Activated CD8-positive, alpha-beta T cell treated with anti-CD3 and anti-CD28 coated beads for 36 hours (primary cell): ENCODE results near the gene BRPF1. TPM values are rescaled to one million over a fixed set of nuclear protein-coding genes. Genes with fewer than 3 reads are reported as not detected.

ENCODE experiments used
- ATAC-seq: fragments of 200-7000 bp; cut with Tn5 transposase; one replicate; pipeline ENCODE4 v1.10.0; 2021; ENCODE audit warnings: mild to moderate bottlenecking, moderate library complexity
- CTCF ChIA-PET: fragments of 350-600 bp; sonication (Branson Sonifier 250); formaldehyde crosslinking; loops from one replicate; lab custom pipeline; 2021; ENCODE audit warnings: antibody characterized with exemption; lab: Charles Lee
- POLR2A ChIA-PET: fragments of 350-600 bp; sonication (Branson Sonifier 250); formaldehyde crosslinking; loops from one replicate; lab custom pipeline; 2021; ENCODE audit warnings: antibody characterized with exemption; lab: Charles Lee
- DNase-seq: peaks from one replicate; pipeline ENCODE4 v3.0.0-alpha.2; 2020
- H3K27ac Mint-ChIP-seq: one replicate; pipeline ENCODE4 v1.8.0; 2021; ENCODE audit warnings: mild to moderate bottlenecking, mixed read lengths
- H3K27me3 Mint-ChIP-seq: one replicate; pipeline ENCODE4 v1.8.0; 2021; ENCODE audit warnings: mixed read lengths
- H3K36me3 Mint-ChIP-seq: one replicate; pipeline ENCODE4 v1.8.0; 2021; ENCODE audit warnings: low read depth, mixed read lengths
- H3K4me1 Mint-ChIP-seq: one replicate; pipeline ENCODE4 v1.8.0; 2021; ENCODE audit warnings: low read depth, mixed read lengths
- H3K4me3 Mint-ChIP-seq: one replicate; pipeline ENCODE4 v1.8.0; 2021; ENCODE audit warnings: mild to moderate bottlenecking, moderate library complexity, mixed read lengths
- H3K9me3 Mint-ChIP-seq: one replicate; pipeline ENCODE4 v1.8.0; 2021; ENCODE audit warnings: mixed read lengths
- intact Hi-C: fragments of 100-400 bp; cut with micrococcal nuclease; formaldehyde crosslinking; loops from one replicate; pipeline ENCODE4 v1.10.0; 2022
- total RNA-seq, 2 experiments: library from RNA; stranded (reverse); gene quantifications; one replicate each; pipeline ENCODE4 v1.2.3, GENCODE V29; 2021
- TF ChIP-seq, protein P1 (sequence below): fragments of 200-600 bp; IDR thresholded peaks from one replicate; pipeline ENCODE4 v1.8.0; 2022; ENCODE audit warnings: antibody characterized with exemption, mild to moderate bottlenecking

BRPF1 gene
- total RNA-seq, 2 experiments from 2014 or later = 28.2 to 32.3 TPM

GRCh38 chr3:9749296-9749644, 17.7 kb downstream of the BRPF1 start:
- no peaks in the 10 kb centered on the region for H3K27me3 Mint-ChIP-seq
- TF ChIP-seq, protein P1, sequence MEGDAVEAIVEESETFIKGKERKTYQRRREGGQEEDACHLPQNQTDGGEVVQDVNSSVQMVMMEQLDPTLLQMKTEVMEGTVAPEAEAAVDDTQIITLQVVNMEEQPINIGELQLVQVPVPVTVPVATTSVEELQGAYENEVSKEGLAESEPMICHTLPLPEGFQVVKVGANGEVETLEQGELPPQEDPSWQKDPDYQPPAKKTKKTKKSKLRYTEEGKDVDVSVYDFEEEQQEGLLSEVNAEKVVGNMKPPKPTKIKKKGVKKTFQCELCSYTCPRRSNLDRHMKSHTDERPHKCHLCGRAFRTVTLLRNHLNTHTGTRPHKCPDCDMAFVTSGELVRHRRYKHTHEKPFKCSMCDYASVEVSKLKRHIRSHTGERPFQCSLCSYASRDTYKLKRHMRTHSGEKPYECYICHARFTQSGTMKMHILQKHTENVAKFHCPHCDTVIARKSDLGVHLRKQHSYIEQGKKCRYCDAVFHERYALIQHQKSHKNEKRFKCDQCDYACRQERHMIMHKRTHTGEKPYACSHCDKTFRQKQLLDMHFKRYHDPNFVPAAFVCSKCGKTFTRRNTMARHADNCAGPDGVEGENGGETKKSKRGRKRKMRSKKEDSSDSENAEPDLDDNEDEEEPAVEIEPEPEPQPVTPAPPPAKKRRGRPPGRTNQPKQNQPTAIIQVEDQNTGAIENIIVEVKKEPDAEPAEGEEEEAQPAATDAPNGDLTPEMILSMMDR = no peak
- ATAC-seq (no peak), DNase-seq (no peak)
- peak overlapping the region; percentile 88 for H3K4me3 Mint-ChIP-seq
- CTCF ChIA-PET = interaction anchor here (0.8 to 3.2 kb wide), 7 partner anchors 10 to 58 kb away, joined by 3 to 15 read pairs (median 5); partner anchors contain the start of gene BRPF1
- intact Hi-C loops = no loop called here
- H3K36me3 Mint-ChIP-seq = peaks cover 68% of the 10 kb centered on the region
- peaks cover 40% of the 10 kb centered on the region for H3K4me1 Mint-ChIP-seq
- no peaks in the 10 kb centered on the region for H3K9me3 Mint-ChIP-seq
- H3K27ac Mint-ChIP-seq = peak overlapping the region; percentile 94
- POLR2A ChIA-PET = interaction anchor here (1.0 to 7.4 kb wide), 10 partner anchors 9 to 52 kb away, joined by 3 to 50 read pairs (median 7); partner anchors contain the start of genes ARPC4, BRPF1 and TADA3

- POLR2A ChIA-PET = interaction anchor here (0.8 to 7.4 kb wide), 13 partner anchors 10 to 55 kb away, joined by 3 to 50 read pairs (median 7); partner anchors contain the start of genes ARPC4, BRPF1, CAMK1 and TADA3
- Mint-ChIP-seq H3K27me3 (no peaks in the 10 kb centered on the region), H3K36me3 (peaks cover 67% of the 10 kb centered on the region), H3K27ac (peak within 1 kb of the TSS; percentile 94), H3K4me3 (peak within 1 kb of the TSS; percentile 88), H3K4me1 (peaks cover 45% of the 10 kb centered on the region), H3K9me3 (no peaks in the 10 kb centered on the region)
- DNase-seq (peak; percentile 100), ATAC-seq (peak; percentile 89)
- TF ChIP-seq, protein P1 = no peak
- intact Hi-C loops = loop anchor here (2.0 kb wide), 1 partner anchor 43 kb away; the partner anchor contains the start of genes ARPC4 and TADA3
- CTCF ChIA-PET = interaction anchor here (0.7 to 3.2 kb wide), 10 partner anchors 11 to 196 kb away, joined by 3 to 15 read pairs (median 4); partner anchors contain the start of gene BRPF1
Observed at GRCh38 chr3:9749645-9750555, 18.4 kb downstream of the BRPF1 start, which contains the start of gene OGG1. OGG1 (plus strand) TSS chr3:9749952; CDS start chr3:9750287, 335 bp downstream.

- Mint-ChIP-seq H3K4me1 (peaks cover 46% of the 10 kb centered on the region), H3K4me3 (peak overlapping the region; percentile 88), H3K36me3 (peaks cover 70% of the 10 kb centered on the region), H3K27ac (peak overlapping the region; percentile 94), H3K27me3 (no peaks in the 10 kb centered on the region), H3K9me3 (no peaks in the 10 kb centered on the region)
- intact Hi-C loops = loop anchor here (2.0 kb wide), 1 partner anchor 42 kb away; the partner anchor contains the start of genes ARPC4 and TADA3
- ChIA-PET POLR2A (interaction anchor here (0.5 to 7.4 kb wide), 13 partner anchors 9 to 361 kb away, joined by 3 to 50 read pairs (median 5); partner anchors contain the start of genes ARPC4, BRPF1, CAMK1 and TADA3), CTCF (interaction anchor here (1.0 to 3.9 kb wide), 6 partner anchors 14 to 195 kb away, joined by 3 to 15 read pairs (median 4); partner anchors contain the start of gene BRPF1)
- ATAC-seq (no peak), DNase-seq (no peak)
- TF ChIP-seq, protein P1 = no peak
Observed at GRCh38 chr3:9750556-9751411, 19.2 kb downstream of the BRPF1 start.

DNA sequence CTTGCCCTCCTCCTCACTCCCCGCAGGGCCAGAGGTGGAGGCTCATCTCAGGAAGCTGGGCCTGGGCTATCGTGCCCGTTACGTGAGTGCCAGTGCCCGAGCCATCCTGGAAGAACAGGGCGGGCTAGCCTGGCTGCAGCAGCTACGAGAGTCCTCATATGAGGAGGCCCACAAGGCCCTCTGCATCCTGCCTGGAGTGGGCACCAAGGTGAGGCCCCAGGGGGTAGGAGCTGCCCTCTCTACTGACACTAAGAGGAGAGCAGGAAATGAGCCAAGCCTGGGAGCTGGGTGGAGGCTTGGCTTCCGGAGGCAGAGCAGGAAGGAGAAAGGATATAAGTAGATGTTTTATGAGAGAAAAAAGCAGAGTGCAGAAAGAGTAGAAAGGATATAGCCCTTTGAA, 23.1 kb downstream of the BRPF1 start:
- TF ChIP-seq, protein P1 = no peak
- POLR2A ChIA-PET = interaction anchor here (0.7 to 1.8 kb wide), 6 partner anchors 9 to 88 kb away, joined by 3 to 7 read pairs (median 4); partner anchors contain the start of gene BRPF1
- no peak overlapping the region for H3K4me3 Mint-ChIP-seq
- peaks cover 29% of the 10 kb centered on the region for H3K4me1 Mint-ChIP-seq
- peak overlapping the region; percentile 27 for H3K27ac Mint-ChIP-seq
- H3K36me3 Mint-ChIP-seq = peaks cover 71% of the 10 kb centered on the region
- CTCF ChIA-PET = no interaction called here
- DNase-seq (no peak), ATAC-seq (no peak)
- H3K27me3 Mint-ChIP-seq = no peaks in the 10 kb centered on the region
- intact Hi-C loops = no loop called here
- H3K9me3 Mint-ChIP-seq = no peaks in the 10 kb centered on the region
